SH-SY5Y (cell line): ENCODE measurements around the gene FAU.

Experiments
- GATA2 ChIP-seq: IDR thresholded peaks from 2 replicates; pipeline ENCODE4 v1.6.1; 2011; ENCODE audit warnings: mild to moderate bottlenecking, low read depth, low read length
- GATA3 ChIP-seq: IDR thresholded peaks from 2 replicates; pipeline ENCODE4 v1.6.1; 2011; ENCODE audit warnings: low read depth, mild to moderate bottlenecking, low read length, moderate library complexity

GRCh38 chr11:65126624-65127274, 4.8 kb upstream of the FAU start:
- no peak for TF ChIP-seq GATA2
- TF ChIP-seq GATA3 = no peak
